Epithelial cell of proximal tubule (primary cell): Measurements from ENCODE around the gene SPDEF. TPM values are rescaled to one million over a fixed set of nuclear protein-coding genes. Genes with fewer than 3 reads are reported as not detected.

ENCODE experiments used
- DNase-seq: peaks from one replicate; pipeline ENCODE4 v3.0.0-alpha.2; 2011; ENCODE audit warnings: low read depth
- H3K4me3 ChIP-seq: 2 replicates; pipeline ENCODE4 v1.5.1; 2011; ENCODE audit warnings: low read depth, mild to moderate bottlenecking, low read length
- total RNA-seq: library from RNA; depleted of rRNA; stranded (reverse); fragments of >200 nt; gene quantifications from 2 replicates; pipeline ENCODE4 v1.2.3, GENCODE V29; 2015
- TF ChIP-seq, protein P1 (sequence below): conservative IDR thresholded peaks from 2 replicates; pipeline ENCODE4 v1.5.1; 2012; ENCODE audit warnings: low read depth, mild to moderate bottlenecking, low read length

The SPDEF gene
- total RNA-seq, 1 donor from 2014 or later = not detected

DNA sequence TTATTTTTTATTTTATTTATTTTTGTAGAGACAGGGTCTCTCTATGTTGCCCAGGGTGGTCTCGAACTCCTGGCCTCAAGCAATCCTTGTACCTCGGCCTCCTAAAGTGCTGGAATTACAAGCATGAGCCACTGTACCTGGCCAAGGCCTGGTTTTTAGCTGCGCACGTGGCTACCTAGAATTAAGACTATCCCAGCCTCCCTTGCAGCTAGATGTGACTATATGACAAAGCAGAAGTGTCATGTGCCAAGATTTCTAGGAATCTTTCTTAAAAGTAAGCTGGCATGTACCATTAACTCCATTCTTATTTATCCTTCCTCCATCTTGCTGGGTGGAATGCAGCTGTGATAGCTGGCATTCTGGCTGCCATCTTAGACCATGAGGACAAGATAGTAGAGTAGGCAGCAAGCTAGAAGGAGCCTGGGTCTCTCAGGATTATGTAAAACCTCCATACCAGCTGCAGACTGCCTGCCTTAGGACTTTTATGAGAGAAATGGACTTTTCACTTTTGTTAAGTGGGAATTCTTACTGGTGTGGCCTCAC lies 2.1 kb upstream of the SPDEF start:
- H3K4me3 ChIP-seq = no peak overlapping the region
- no peak for DNase-seq
- TF ChIP-seq, protein P1, sequence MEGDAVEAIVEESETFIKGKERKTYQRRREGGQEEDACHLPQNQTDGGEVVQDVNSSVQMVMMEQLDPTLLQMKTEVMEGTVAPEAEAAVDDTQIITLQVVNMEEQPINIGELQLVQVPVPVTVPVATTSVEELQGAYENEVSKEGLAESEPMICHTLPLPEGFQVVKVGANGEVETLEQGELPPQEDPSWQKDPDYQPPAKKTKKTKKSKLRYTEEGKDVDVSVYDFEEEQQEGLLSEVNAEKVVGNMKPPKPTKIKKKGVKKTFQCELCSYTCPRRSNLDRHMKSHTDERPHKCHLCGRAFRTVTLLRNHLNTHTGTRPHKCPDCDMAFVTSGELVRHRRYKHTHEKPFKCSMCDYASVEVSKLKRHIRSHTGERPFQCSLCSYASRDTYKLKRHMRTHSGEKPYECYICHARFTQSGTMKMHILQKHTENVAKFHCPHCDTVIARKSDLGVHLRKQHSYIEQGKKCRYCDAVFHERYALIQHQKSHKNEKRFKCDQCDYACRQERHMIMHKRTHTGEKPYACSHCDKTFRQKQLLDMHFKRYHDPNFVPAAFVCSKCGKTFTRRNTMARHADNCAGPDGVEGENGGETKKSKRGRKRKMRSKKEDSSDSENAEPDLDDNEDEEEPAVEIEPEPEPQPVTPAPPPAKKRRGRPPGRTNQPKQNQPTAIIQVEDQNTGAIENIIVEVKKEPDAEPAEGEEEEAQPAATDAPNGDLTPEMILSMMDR = no peak

DNA sequence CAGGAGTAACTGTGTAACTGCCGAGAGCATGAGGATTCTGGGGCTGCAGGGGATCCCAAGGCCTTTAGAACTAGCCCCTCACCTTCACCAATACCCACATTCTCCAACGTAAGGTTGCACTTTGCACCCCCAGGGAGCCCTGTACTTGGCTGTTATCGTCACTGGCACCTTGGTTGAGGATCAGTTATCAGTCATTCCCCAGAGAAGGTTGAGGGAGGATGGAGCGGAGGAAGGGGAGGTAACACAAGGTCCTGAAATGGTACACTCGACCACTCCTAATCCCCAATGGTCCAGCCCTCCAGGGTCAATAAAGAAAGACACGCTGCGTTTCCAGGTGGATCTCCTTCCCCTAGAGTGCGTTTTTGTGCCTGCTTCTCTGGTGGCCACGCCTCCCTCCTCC lies 1.1 kb upstream of the SPDEF start:
- no peak for DNase-seq
- no peak overlapping the region for H3K4me3 ChIP-seq
- TF ChIP-seq, protein P1 = no peak

DNA sequence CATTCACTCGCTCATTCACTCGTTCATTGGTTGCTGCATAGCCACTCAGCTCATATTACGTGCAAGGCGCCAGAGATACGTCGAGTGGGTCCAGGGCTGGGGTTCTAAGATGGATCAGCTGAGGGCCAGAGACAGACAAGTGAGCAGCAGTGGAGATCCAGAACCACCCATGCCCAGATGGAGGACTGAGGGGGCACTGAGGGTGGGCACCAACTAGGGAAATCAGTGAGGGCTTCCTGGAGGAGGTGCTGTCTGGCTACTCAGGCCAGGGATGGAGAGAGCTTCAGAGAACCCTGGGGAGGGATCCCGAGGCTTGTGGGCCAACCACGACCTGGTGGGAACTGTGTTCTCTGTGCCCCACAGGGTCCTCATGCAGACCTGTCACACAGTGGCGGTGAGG lies 364 bp upstream of the SPDEF start:
- TF ChIP-seq, protein P1 = no peak
- no peak for DNase-seq
- H3K4me3 ChIP-seq = no peak overlapping the region

DNA sequence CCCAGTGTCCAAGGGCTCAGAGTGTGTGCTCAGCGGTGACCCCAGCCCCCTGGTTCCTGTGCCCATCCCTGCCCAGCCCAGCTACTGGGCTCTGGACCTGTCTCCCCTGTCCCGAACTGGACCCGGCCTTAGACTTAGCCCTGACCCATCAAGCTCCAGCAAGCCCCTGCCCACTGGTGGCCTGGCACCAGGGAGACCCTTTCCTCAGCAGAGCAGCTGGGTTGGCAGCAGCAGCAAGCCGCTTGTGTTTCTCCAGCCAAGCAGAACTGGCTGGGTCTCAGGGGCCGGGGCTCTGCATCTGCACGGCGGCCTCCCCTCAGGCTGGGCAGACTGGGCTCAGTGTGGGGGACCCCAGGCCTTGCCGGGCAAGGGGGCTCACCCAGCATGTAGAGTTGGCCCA lies 801 bp downstream of the SPDEF start:
- H3K4me3 ChIP-seq = no peak overlapping the region
- TF ChIP-seq, protein P1 = no peak
- no peak for DNase-seq

DNA sequence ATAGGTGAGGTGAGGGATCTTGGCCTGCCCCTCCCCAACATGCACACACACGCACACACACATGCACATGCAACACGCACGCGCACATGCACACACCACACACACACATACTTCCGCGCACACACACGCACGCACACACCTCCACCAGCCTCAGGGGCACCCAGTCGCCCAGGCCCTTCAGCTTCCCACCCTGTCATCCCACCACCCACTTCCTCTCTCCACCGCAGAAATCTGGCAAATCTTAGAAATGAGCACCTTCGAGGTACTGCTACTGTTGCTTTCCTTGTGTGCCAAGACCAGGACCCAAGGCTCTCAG lies 1.2 kb downstream of the SPDEF start:
- TF ChIP-seq, protein P1 = no peak
- no peak overlapping the region for H3K4me3 ChIP-seq
- no peak for DNase-seq

DNA sequence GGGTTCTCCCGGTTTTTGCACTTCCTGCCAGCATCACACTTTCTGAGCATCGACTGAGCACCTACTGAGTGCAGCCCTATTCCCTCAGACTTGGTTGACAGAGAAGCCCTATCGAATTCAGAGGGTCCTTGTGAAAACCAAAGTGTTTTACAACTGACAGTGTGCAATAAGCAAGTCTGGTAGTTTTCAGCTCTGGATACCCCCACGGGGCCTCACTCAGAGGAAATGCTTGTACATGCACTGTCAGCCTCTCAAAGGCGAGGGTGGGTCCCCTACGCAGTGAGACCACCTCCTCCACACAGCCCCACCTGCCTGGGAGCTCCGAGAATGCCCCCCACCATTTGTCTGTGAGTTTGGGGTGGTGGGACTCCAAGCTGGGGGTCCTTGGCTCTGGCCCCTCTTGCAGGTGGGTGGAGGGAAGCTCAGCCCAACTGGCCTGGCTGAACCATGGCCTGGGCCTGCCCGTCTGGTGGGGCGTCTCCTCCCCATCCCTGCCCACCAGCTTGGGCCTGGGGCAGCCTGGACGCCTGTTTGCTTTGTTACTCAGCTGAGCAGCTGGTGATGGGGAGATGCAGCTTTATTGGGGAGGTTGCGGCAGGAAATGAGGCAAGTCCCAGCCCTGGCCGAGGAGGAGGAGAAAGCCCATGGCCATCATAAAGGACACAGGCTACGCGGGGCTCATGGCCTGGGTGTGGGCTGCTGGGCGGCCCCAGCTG lies 1.7 kb downstream of the SPDEF start:
- no peak overlapping the region for H3K4me3 ChIP-seq
- TF ChIP-seq, protein P1 = no peak
- DNase-seq = no peak

DNA sequence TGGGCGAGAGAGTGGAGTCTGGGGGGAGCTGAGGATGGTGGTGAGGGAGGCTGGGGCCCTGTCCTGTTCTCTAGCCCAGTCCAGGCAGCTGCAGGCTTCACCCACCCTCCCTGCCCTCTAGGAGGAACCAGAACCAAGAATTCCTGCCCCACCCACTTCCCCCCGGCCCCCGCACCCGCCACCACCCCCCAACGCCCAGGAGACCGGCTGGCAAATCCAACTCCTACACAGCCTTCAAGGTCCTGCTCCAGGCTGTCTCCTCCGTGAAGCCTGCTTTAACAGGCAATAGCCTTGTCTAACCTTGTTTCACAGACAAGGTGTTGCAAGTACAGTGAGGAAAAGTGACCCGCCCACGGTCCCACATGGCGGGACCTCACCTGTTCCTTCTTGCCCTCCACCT lies 2.4 kb downstream of the SPDEF start:
- DNase-seq = no peak
- H3K4me3 ChIP-seq = no peak overlapping the region
- TF ChIP-seq, protein P1 = no peak
